ENCODE results near the gene DHX34.

The DHX34 gene

DNA sequence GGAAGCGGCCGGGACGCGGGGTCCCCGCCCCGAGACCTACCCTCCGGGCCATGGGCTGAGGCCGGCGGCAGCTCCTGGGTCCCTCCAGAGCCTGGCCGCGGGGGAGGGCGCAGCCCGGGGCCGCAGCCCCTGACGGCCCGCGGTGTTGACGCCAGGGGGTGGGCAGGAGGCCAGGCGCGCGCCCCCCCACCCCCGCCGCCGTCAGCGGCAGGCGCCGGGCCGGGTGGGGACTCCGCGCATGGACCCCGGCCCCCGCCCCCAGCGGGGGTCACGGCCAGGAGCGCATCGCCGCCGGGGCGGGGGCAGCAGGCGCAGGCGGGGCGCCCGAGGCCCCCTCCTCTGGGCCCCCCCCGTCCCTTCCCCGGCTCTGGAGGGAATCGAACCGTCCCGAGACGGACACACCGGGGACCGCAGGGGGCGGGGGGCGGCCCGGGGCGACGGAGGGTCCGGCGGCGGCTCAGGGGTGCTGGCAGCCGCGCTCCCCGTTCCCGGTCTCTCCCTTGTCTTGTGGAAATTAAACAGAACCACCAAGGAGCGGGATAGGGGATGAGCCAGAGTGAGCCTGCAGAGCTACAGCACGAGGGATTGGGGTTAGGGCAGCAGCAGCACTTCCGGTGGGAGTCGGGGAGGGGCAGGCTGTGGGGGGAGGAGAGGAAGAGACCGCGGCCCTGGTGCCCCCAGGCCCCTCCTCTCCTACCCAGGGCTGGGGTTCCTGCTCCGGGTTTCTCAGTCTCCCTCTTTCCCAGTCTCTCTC lies 70.1 kb downstream of the DHX34 start, which contains the start of gene MEIS3:
TSS of gene MEIS3 (minus strand) at position 498 of the 754 bp plus-strand sequence. CDS start at position 52, 446 bp downstream.
- Histone ChIP-seq H3F3A (ENCODE audit: insufficient read depth, low read length) (no peaks in the 10 kb centered on the region), H3K9ac (ENCODE audit: low read length) (no peak within 1 kb of the TSS), H2AFZ (ENCODE audit: low read length) (no peak within 1 kb of the TSS), H3K27ac (ENCODE audit: low read length) (no peak within 1 kb of the TSS), H3K4me1 (ENCODE audit: low read length) (no peaks in the 10 kb centered on the region), H3K9me3 (replicated peaks; ENCODE audit: insufficient read depth, low read length) (no peaks in the 10 kb centered on the region), H3K4me3 (ENCODE audit: low read length) (no peak within 1 kb of the TSS), H3K36me3 (replicated peaks; ENCODE audit: insufficient read depth, low read length) (no peaks in the 10 kb centered on the region), H3K4me2 (ENCODE audit: low read depth, low read length) (no peak within 1 kb of the TSS), H4K20me1 (ENCODE audit: insufficient read depth, low read length) (no peaks in the 10 kb centered on the region), H3K27me3 (replicated peaks; ENCODE audit: insufficient read depth, low read length) (peaks cover 93% of the 10 kb centered on the region), H3K9me2 (replicated peaks; ENCODE audit: insufficient read depth, low read length) (no peaks in the 10 kb centered on the region), H3K79me2 (ENCODE audit: low read length) (no peaks in the 10 kb centered on the region)
- TF ChIP-seq EZH2phosphoT487 (IDR thresholded peaks at IDR 0.05; ENCODE audit: low read length) (no peak), EZH2 (optimal IDR thresholded peaks at IDR 0.05; ENCODE audit: low read depth, low read length) (no peak)
- TF ChIP-seq, protein P1, sequence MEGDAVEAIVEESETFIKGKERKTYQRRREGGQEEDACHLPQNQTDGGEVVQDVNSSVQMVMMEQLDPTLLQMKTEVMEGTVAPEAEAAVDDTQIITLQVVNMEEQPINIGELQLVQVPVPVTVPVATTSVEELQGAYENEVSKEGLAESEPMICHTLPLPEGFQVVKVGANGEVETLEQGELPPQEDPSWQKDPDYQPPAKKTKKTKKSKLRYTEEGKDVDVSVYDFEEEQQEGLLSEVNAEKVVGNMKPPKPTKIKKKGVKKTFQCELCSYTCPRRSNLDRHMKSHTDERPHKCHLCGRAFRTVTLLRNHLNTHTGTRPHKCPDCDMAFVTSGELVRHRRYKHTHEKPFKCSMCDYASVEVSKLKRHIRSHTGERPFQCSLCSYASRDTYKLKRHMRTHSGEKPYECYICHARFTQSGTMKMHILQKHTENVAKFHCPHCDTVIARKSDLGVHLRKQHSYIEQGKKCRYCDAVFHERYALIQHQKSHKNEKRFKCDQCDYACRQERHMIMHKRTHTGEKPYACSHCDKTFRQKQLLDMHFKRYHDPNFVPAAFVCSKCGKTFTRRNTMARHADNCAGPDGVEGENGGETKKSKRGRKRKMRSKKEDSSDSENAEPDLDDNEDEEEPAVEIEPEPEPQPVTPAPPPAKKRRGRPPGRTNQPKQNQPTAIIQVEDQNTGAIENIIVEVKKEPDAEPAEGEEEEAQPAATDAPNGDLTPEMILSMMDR (IDR thresholded peaks at IDR 0.05; ENCODE audit: low read length): no peak
- no peak for DNase-seq

DNA sequence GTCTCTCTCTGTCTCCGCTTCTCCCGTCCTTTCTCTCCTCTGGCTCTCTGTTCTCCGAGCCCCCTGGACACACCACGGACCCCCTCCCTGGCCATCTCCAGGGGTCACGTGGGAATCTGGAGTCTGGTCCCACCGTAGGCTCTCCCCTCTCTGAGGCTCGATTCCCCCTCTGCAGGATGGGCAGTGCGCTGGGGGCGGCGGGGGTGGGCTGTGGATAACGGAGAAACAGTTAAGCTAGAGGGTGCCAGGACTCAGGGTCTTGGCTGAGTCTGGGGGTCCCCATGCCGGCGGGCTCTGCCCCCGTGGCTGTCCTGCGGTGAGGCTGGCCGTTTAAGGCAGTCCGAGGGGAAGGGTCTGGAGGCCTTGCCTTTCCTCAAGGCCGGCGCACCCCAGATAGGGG lies 70.7 kb downstream of the DHX34 start:
- H3K9me2 ChIP-seq (replicated peaks; ENCODE audit: insufficient read depth, low read length): no peaks in the 10 kb centered on the region
- H3K27ac ChIP-seq (ENCODE audit: low read length): no peak overlapping the region
- H3K4me1 ChIP-seq (ENCODE audit: low read length): no peaks in the 10 kb centered on the region
- TF ChIP-seq EZH2 (optimal IDR thresholded peaks at IDR 0.05; ENCODE audit: low read depth, low read length) (no peak), EZH2phosphoT487 (IDR thresholded peaks at IDR 0.05; ENCODE audit: low read length) (no peak)
- TF ChIP-seq, protein P1 (IDR thresholded peaks at IDR 0.05; ENCODE audit: low read length): no peak
- H3K9ac ChIP-seq (ENCODE audit: low read length): no peak overlapping the region
- H3K36me3 ChIP-seq (replicated peaks; ENCODE audit: insufficient read depth, low read length): no peaks in the 10 kb centered on the region
- H3K4me3 ChIP-seq (ENCODE audit: low read length): no peak overlapping the region
- no peaks in the 10 kb centered on the region for H3K9me3 ChIP-seq (replicated peaks; ENCODE audit: insufficient read depth, low read length)
- H3K4me2 ChIP-seq (ENCODE audit: low read depth, low read length): no peak overlapping the region
- peaks cover 95% of the 10 kb centered on the region for H3K27me3 ChIP-seq (replicated peaks; ENCODE audit: insufficient read depth, low read length)
- no peaks in the 10 kb centered on the region for H4K20me1 ChIP-seq (ENCODE audit: insufficient read depth, low read length)
- no peak overlapping the region for H2AFZ ChIP-seq (ENCODE audit: low read length)
- no peaks in the 10 kb centered on the region for H3F3A ChIP-seq (ENCODE audit: insufficient read depth, low read length)
- no peak for DNase-seq
- H3K79me2 ChIP-seq (ENCODE audit: low read length): no peaks in the 10 kb centered on the region

DNA sequence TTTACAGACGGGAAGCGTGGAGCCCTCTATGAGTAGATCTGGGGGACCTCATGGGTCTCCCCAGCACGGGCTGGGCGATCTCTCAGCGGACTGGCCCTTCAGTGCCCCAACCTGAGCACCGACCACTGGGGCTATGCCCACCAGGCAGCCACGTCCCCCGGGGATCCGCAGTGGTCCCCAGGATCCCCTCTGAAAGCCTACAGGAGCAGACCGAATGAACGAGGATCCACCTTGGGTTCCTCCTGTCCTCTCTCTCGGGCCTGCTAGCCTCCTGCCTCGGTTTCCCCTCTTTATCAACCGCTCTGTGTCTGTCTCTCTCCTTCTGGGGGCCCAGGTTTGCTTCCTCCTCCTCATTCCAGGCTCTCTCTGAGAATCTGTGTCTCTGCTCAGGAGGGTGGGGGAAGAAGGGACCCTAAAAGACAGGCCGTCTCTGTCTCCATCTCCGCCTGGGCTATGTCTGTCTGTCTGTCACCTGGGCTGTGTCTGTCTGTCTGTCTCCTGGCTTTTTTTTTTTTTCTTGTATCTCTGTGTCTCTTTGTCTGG lies 72.2 kb downstream of the DHX34 start:
- DNase-seq: no peak
- Histone ChIP-seq H3K4me2 (ENCODE audit: low read depth, low read length) (no peak overlapping the region), H3K27me3 (replicated peaks; ENCODE audit: insufficient read depth, low read length) (peaks cover 96% of the 10 kb centered on the region), H3K79me2 (ENCODE audit: low read length) (no peaks in the 10 kb centered on the region), H3K4me3 (ENCODE audit: low read length) (no peak overlapping the region), H3K9me3 (replicated peaks; ENCODE audit: insufficient read depth, low read length) (no peaks in the 10 kb centered on the region), H4K20me1 (ENCODE audit: insufficient read depth, low read length) (no peaks in the 10 kb centered on the region), H3K27ac (ENCODE audit: low read length) (no peak overlapping the region), H3K4me1 (ENCODE audit: low read length) (no peaks in the 10 kb centered on the region), H3K36me3 (replicated peaks; ENCODE audit: insufficient read depth, low read length) (no peaks in the 10 kb centered on the region), H3K9me2 (replicated peaks; ENCODE audit: insufficient read depth, low read length) (no peaks in the 10 kb centered on the region), H3K9ac (ENCODE audit: low read length) (no peak overlapping the region), H2AFZ (ENCODE audit: low read length) (no peak overlapping the region), H3F3A (ENCODE audit: insufficient read depth, low read length) (no peaks in the 10 kb centered on the region)
- TF ChIP-seq, protein P1 (IDR thresholded peaks at IDR 0.05; ENCODE audit: low read length): no peak
- TF ChIP-seq EZH2 (optimal IDR thresholded peaks at IDR 0.05; ENCODE audit: low read depth, low read length) (no peak), EZH2phosphoT487 (IDR thresholded peaks at IDR 0.05; ENCODE audit: low read length) (no peak)

Data from MM.1S (cell line).